Mucosa of stomach (tissue), 1 donor: ENCODE data around the gene STARD3.

ENCODE experiments used
- H3K27me3 ChIP-seq: one replicate; pipeline ENCODE4 v1.7.0; 2013; ENCODE audit warnings: mild to moderate bottlenecking, low read length; ENCODE audit not compliant: control insufficient read depth, insufficient read depth
- H3K36me3 ChIP-seq: one replicate; pipeline ENCODE4 v1.7.0; 2013; ENCODE audit warnings: low read length; ENCODE audit not compliant: control insufficient read depth, insufficient read depth
- H3K4me1 ChIP-seq: one replicate; pipeline ENCODE4 v1.7.0; 2013; ENCODE audit warnings: mild to moderate bottlenecking, low read length; ENCODE audit not compliant: control insufficient read depth, insufficient read depth
- H3K4me3 ChIP-seq: one replicate; pipeline ENCODE4 v1.7.0; 2013; ENCODE audit warnings: low read length
- H3K9ac ChIP-seq: one replicate; pipeline ENCODE4 v1.7.0; 2013; ENCODE audit warnings: mild to moderate bottlenecking, low read length, moderate library complexity
- H3K9me3 ChIP-seq: one replicate; pipeline ENCODE4 v1.7.0; 2013; ENCODE audit warnings: mild to moderate bottlenecking, low read length, moderate library complexity; ENCODE audit not compliant: control insufficient read depth
- donor health status: Pancreatic carcinoma.

Gene STARD3

GRCh38 chr17:39676198-39676819 is 39.4 kb downstream of the STARD3 start:
- peaks cover 82% of the 10 kb centered on the region for H3K4me1 ChIP-seq
- H3K36me3 ChIP-seq: peaks cover 3% of the 10 kb centered on the region
- peaks cover 5% of the 10 kb centered on the region for H3K27me3 ChIP-seq
- peak overlapping the region; percentile 57 for H3K9ac ChIP-seq
- no peak overlapping the region for H3K4me3 ChIP-seq
- H3K9me3 ChIP-seq: no peaks in the 10 kb centered on the region

- Histone ChIP-seq H3K4me3 (no peak overlapping the region), H3K36me3 (peaks cover 3% of the 10 kb centered on the region), H3K9ac (peak overlapping the region; percentile 57), H3K27me3 (no peaks in the 10 kb centered on the region), H3K4me1 (peaks cover 74% of the 10 kb centered on the region), H3K9me3 (no peaks in the 10 kb centered on the region)
Observed at GRCh38 chr17:39677072-39677471, 40.1 kb downstream of the STARD3 start.

GRCh38 chr17:39677542-39678339 is 40.8 kb downstream of the STARD3 start:
- Histone ChIP-seq H3K9ac (peak overlapping the region; percentile 0), H3K36me3 (peaks cover 3% of the 10 kb centered on the region), H3K4me3 (no peak overlapping the region), H3K4me1 (peaks cover 67% of the 10 kb centered on the region), H3K27me3 (no peaks in the 10 kb centered on the region), H3K9me3 (no peaks in the 10 kb centered on the region)

- H3K9me3 ChIP-seq: no peaks in the 10 kb centered on the region
- no peak overlapping the region for H3K4me3 ChIP-seq
- no peaks in the 10 kb centered on the region for H3K27me3 ChIP-seq
- H3K36me3 ChIP-seq: peaks cover 3% of the 10 kb centered on the region
- peak overlapping the region; percentile 68 for H3K9ac ChIP-seq
- H3K4me1 ChIP-seq: peaks cover 66% of the 10 kb centered on the region
Observed at GRCh38 chr17:39678340-39679116, 41.6 kb downstream of the STARD3 start.

GRCh38 chr17:39679521-39680192 is 42.7 kb downstream of the STARD3 start:
- Histone ChIP-seq H3K4me3 (no peak overlapping the region), H3K36me3 (peaks cover 3% of the 10 kb centered on the region), H3K9me3 (no peaks in the 10 kb centered on the region), H3K9ac (peak overlapping the region; percentile 68), H3K4me1 (peaks cover 61% of the 10 kb centered on the region), H3K27me3 (no peaks in the 10 kb centered on the region)

GRCh38 chr17:39683295-39683939 is 46.5 kb downstream of the STARD3 start:
- H3K9me3 ChIP-seq: no peaks in the 10 kb centered on the region

GRCh38 chr17:39684369-39685192 is 47.6 kb downstream of the STARD3 start:
- Histone ChIP-seq H3K9me3 (no peaks in the 10 kb centered on the region), H3K9ac (no peak overlapping the region), H3K27me3 (no peaks in the 10 kb centered on the region), H3K4me1 (peaks cover 30% of the 10 kb centered on the region), H3K4me3 (no peak overlapping the region), H3K36me3 (no peaks in the 10 kb centered on the region)

More at GRCh38 chr17:39683295-39683939, 46.5 kb downstream of the STARD3 start:
- no peaks in the 10 kb centered on the region for H3K27me3 ChIP-seq
- peaks cover 3% of the 10 kb centered on the region for H3K36me3 ChIP-seq
- no peak overlapping the region for H3K9ac ChIP-seq
- H3K4me1 ChIP-seq: peaks cover 35% of the 10 kb centered on the region
- no peak overlapping the region for H3K4me3 ChIP-seq

- H3K4me3 ChIP-seq: peak overlapping the region; percentile 62
- H3K27me3 ChIP-seq: no peaks in the 10 kb centered on the region
- H3K4me1 ChIP-seq: peaks cover 21% of the 10 kb centered on the region
- no peaks in the 10 kb centered on the region for H3K9me3 ChIP-seq
- no peaks in the 10 kb centered on the region for H3K36me3 ChIP-seq
- H3K9ac ChIP-seq: peak overlapping the region; percentile 77
Observed at GRCh38 chr17:39687101-39687545, 50.2 kb downstream of the STARD3 start.

- H3K27me3 ChIP-seq: no peaks in the 10 kb centered on the region
- H3K4me3 ChIP-seq: peak within 1 kb of the TSS; percentile 62
- peaks cover 21% of the 10 kb centered on the region for H3K4me1 ChIP-seq
- no peaks in the 10 kb centered on the region for H3K36me3 ChIP-seq
- H3K9ac ChIP-seq: peak within 1 kb of the TSS; percentile 77
- H3K9me3 ChIP-seq: no peaks in the 10 kb centered on the region
Observed at GRCh38 chr17:39687546-39688474, 50.9 kb downstream of the STARD3 start, which contains the start of gene PGAP3. Gene PGAP3 (minus strand): TSS chr17:39688057. CDS start chr17:39688014, 43 bp downstream.

- H3K9ac ChIP-seq: peak overlapping the region; percentile 77
Observed at GRCh38 chr17:39688475-39688835, 51.5 kb downstream of the STARD3 start.

More at GRCh38 chr17:39688475-39688835, 51.5 kb downstream of the STARD3 start:
- Histone ChIP-seq H3K36me3 (no peaks in the 10 kb centered on the region), H3K4me3 (peak overlapping the region; percentile 62), H3K4me1 (peaks cover 21% of the 10 kb centered on the region), H3K27me3 (no peaks in the 10 kb centered on the region), H3K9me3 (no peaks in the 10 kb centered on the region)
